HCT116 (cell line): ENCODE results near the gene SOX9. TPM values are rescaled to one million over a fixed set of nuclear protein-coding genes. Genes with fewer than 3 reads are reported as not detected.

Experiments
- ATAC-seq: fragments of 200-7000 bp; cut with Tn5 transposase; 2 replicates; pipeline ENCODE4 v1.9.1; 2020; ENCODE audit warnings: mild to moderate bottlenecking, moderate library complexity
- BruUV-seq: library from RNA; stranded (reverse); fragments of 400-500 nt; replicated peaks from 2 replicates; lab custom pipeline; 2021; lab: Mats Ljungman, UMichigan
- CTCF ChIA-PET: fragments of 300-600 bp; sonication (Branson Sonifier 250); formaldehyde crosslinking; loops from one replicate; lab custom pipeline; 2021; ENCODE audit warnings: antibody characterized with exemption; lab: Charles Lee
- POLR2A ChIA-PET: fragments of 300-600, 350-600 bp; sonication (Branson Sonifier 250); formaldehyde crosslinking; loops from one replicate; lab custom pipeline; 2021; ENCODE audit warnings: antibody characterized with exemption; lab: Charles Lee
- RAD21 ChIA-PET, 2 experiments: fragments of 300-600 bp; sonication (Branson Sonifier 250); formaldehyde crosslinking; loops; one replicate each; lab custom pipeline; 2023; ENCODE audit warnings: low total read pairs in 2 of 2; ENCODE audit not compliant: uncharacterized antibody in 2 of 2, unreplicated experiment in 2 of 2, low non-redundant PET in 1 of 2; lab: Charles Lee
- DNase-seq: peaks from one replicate; pipeline ENCODE4 v3.0.0-alpha.2; 2010; ENCODE audit warnings: low read depth, low spot score
- H2AFZ ChIP-seq: fragments of 200-600 bp; shearing (Covaris generic), sonication (generic); 2 replicates; pipeline ENCODE4 v1.6.1; 2017; ENCODE audit warnings: low read depth, mixed run types, mixed read lengths, antibody characterized with exemption, low read length; ENCODE audit not compliant: poor library complexity, severe bottlenecking
- H3K27ac ChIP-seq: 2 replicates; pipeline ENCODE4 v1.5.1; 2012; ENCODE audit warnings: low read depth, low read length
- H3K27me3 ChIP-seq: fragments of 200-600 bp; sonication (generic); 2 replicates; pipeline ENCODE4 v1.6.1; 2016; ENCODE audit warnings: mixed run types, low read length, mixed read lengths; ENCODE audit not compliant: insufficient read depth
- H3K36me3 ChIP-seq, 2 experiments: fragments of 200-500 bp in 1 of 2; fragments of 200-600 bp in 1 of 2; sonication (Bioruptor generic) in 1 of 2; sonication (generic) in 1 of 2; 2 replicates each; pipeline versions ENCODE4 v1.5.1 to v1.6.1; 2014 to 2016; ENCODE audit warnings: low read length in 2 of 2, inconsistent platforms in 1 of 2, mixed read lengths in 1 of 2, mixed run types in 1 of 2; ENCODE audit not compliant: insufficient read depth in 2 of 2, control insufficient read depth in 1 of 2
- H3K4me1 ChIP-seq, 2 experiments: fragments of 200-600 bp in 1 of 2; sonication (generic) in 1 of 2; 2 replicates each; pipeline versions ENCODE4 v1.5.1 to v1.6.1; 2012 to 2017; ENCODE audit warnings: low read length in 2 of 2, inconsistent platforms in 1 of 2, mild to moderate bottlenecking in 1 of 2, mixed read lengths in 1 of 2, mixed run types in 1 of 2, moderate library complexity in 1 of 2; ENCODE audit not compliant: insufficient read depth in 2 of 2, control insufficient read depth in 1 of 2
- H3K4me2 ChIP-seq: fragments of 200-600 bp; sonication (generic); 2 replicates; pipeline ENCODE4 v1.6.1; 2017; ENCODE audit warnings: mixed run types, low read length, mixed read lengths
- H3K4me3 ChIP-seq, 2 experiments: fragments of 200-600 bp in 1 of 2; sonication (generic) in 1 of 2; replicated peaks in 1 of 2; 2 replicates each; pipeline ENCODE4 v1.5.1; 2011 to 2016; ENCODE audit warnings: low read length in 2 of 2, control low read depth in 1 of 2, low read depth in 1 of 2, mild to moderate bottlenecking in 1 of 2, mixed read lengths in 1 of 2, mixed run types in 1 of 2
- H3K79me2 ChIP-seq: fragments of 200-600 bp; sonication (generic); 2 replicates; pipeline ENCODE4 v1.6.1; 2017; ENCODE audit warnings: mild to moderate bottlenecking, mixed run types, low read length, moderate library complexity, mixed read lengths; ENCODE audit not compliant: insufficient read depth
- H3K9ac ChIP-seq: fragments of 200-600 bp; sonication (generic); 2 replicates; pipeline ENCODE4 v1.6.1; 2016; ENCODE audit warnings: low read length, mixed read lengths
- H3K9me2 ChIP-seq: fragments of 200-600 bp; sonication (generic), shearing (Covaris generic); 2 replicates; pipeline ENCODE4 v1.6.1; 2017; ENCODE audit warnings: mixed run types, mild to moderate bottlenecking, moderate library complexity; ENCODE audit not compliant: insufficient read depth
- H3K9me3 ChIP-seq, 2 experiments: fragments of 200-500 bp in 1 of 2; fragments of 200-600 bp in 1 of 2; sonication (Bioruptor generic) in 1 of 2; sonication (generic) in 1 of 2; 2 replicates each; pipeline ENCODE4 v1.6.1; 2014 to 2017; ENCODE audit warnings: low read length in 2 of 2, mixed read lengths in 2 of 2, inconsistent platforms in 1 of 2, low read depth in 1 of 2, mild to moderate bottlenecking in 1 of 2, mixed run types in 1 of 2, moderate library complexity in 1 of 2; ENCODE audit not compliant: control insufficient read depth in 1 of 2, insufficient read depth in 1 of 2
- H4K20me1 ChIP-seq: fragments of 200-600 bp; sonication (generic), shearing (Covaris generic); 2 replicates; pipeline ENCODE4 v1.6.1; 2017; ENCODE audit warnings: mixed run types, mild to moderate bottlenecking, moderate library complexity; ENCODE audit not compliant: insufficient read depth
- CEBPB ChIP-seq: IDR thresholded peaks from 2 replicates; pipeline ENCODE4 v1.6.1; 2012; ENCODE audit warnings: low read depth
- CTCF ChIP-seq, 3 experiments: fragments of 200-600 bp in 1 of 3; sonication (generic) in 1 of 3; IDR thresholded peaks in 2 of 3; conservative IDR thresholded peaks in 1 of 3; 2 replicates each; pipeline ENCODE4 v1.5.1; 2012 to 2017; ENCODE audit warnings: low read depth in 2 of 3, low read length in 2 of 3, antibody characterized with exemption in 1 of 3, borderline replicate concordance in 1 of 3, control low read depth in 1 of 3, mild to moderate bottlenecking in 1 of 3, mixed read lengths in 1 of 3, mixed run types in 1 of 3, moderate library complexity in 1 of 3; ENCODE audit not compliant: insufficient read depth in 1 of 3
- EGR1 ChIP-seq: IDR thresholded peaks from 2 replicates; pipeline ENCODE4 v1.6.1; 2012; ENCODE audit warnings: low read depth
- EZH2 ChIP-seq: fragments of 200-600 bp; sonication (generic); IDR thresholded peaks from 2 replicates; pipeline ENCODE4 v1.6.1; 2017; ENCODE audit warnings: antibody characterized with exemption, mixed run types
- TCF7L2 ChIP-seq: IDR thresholded peaks from 2 replicates; pipeline ENCODE4 v1.7.0; 2011; ENCODE audit warnings: borderline replicate concordance, inconsistent platforms; ENCODE audit not compliant: insufficient read depth, insufficient read length; ENCODE audit errors: extremely low read depth
- ZFX ChIP-seq: fragments of 450-650 bp; IDR thresholded peaks from 2 replicates; pipeline ENCODE4 v1.6.1; 2017
- intact Hi-C: fragments of 100-400 bp; cut with micrococcal nuclease; formaldehyde crosslinking; loops from 2 replicates; pipeline ENCODE4 v1.10.0; 2022
- total RNA-seq: library from RNA; stranded (reverse); gene quantifications from one replicate; pipeline ENCODE4 v1.2.1, GENCODE V29; 2021; ENCODE audit not compliant: unreplicated experiment

Gene SOX9
- total RNA-seq, 1 experiment from 2014 or later, result 69.2 TPM

GRCh38 chr17:72152387-72152929 lies 31.6 kb downstream of the SOX9 start:
- Histone ChIP-seq H3K27me3 (peaks cover 6% of the 10 kb centered on the region; the same call in 1 of the 2 replicates), H3K79me2 (no peaks in the 10 kb centered on the region), H3K9me2 (no peaks in the 10 kb centered on the region), H2AFZ (peak overlapping the region; percentile 85), H3K4me3 (no peak overlapping the region), H3K4me1 (peaks cover 21 to 29% of the 10 kb centered on the region in 2 experiments), H3K27ac (no peak overlapping the region), H3K4me2 (peak overlapping the region; percentile 76), H3K9ac (peak overlapping the region; percentile 25; the same call in 1 of the 2 replicates), H3K9me3 (no peaks in the 10 kb centered on the region), H4K20me1 (no peaks in the 10 kb centered on the region)
- BruUV-seq, result no TSS peak
- POLR2A ChIA-PET, result interaction anchor here (1.1 kb wide), 1 partner anchor 11 kb away, joined by 3 read pairs; no protein-coding TSS in a partner anchor
- no peak for ATAC-seq
- DNase-seq, result no peak
- intact Hi-C loops, result no loop called here
- CTCF ChIA-PET, result interaction anchor here (1.4 kb wide), 1 partner anchor 22 kb away, joined by 3 read pairs; no protein-coding TSS in a partner anchor
- no peak for TF ChIP-seq TCF7L2
- TF ChIP-seq ZFX, result no peak
- TF ChIP-seq EGR1, result no peak
- no peak for TF ChIP-seq EZH2
- TF ChIP-seq, all 23 proteins: peak for 0
- H3K36me3 ChIP-seq, result no peaks in the 10 kb centered on the region
- RAD21 ChIA-PET, result no interaction called here

GRCh38 chr17:72158895-72159885 lies 38.4 kb downstream of the SOX9 start:
- no peak for DNase-seq
- Histone ChIP-seq H3K9ac (no peak overlapping the region), H2AFZ (peak overlapping the region; percentile 11), H3K9me3 (no peaks in the 10 kb centered on the region), H3K9me2 (no peaks in the 10 kb centered on the region)
- no TSS peak for BruUV-seq
- POLR2A ChIA-PET, result no interaction called here
- intact Hi-C loops, result no loop called here
- no peak for TF ChIP-seq CEBPB
- TF ChIP-seq TCF7L2, result peak; percentile 25
- no peak for TF ChIP-seq CTCF (IDR thresholded peaks at IDR 0.05 in 2 of 3, conservative IDR thresholded peaks at IDR 0.05 in 1 of 3; ENCODE audit: borderline replicate concordance in 1 of 3, insufficient read depth in 1 of 3, low read depth in 2 of 3, low read length in 2 of 3)
- TF ChIP-seq, all 23 proteins: peak for 1
- H3K4me3 ChIP-seq, result no peak overlapping the region
- no peaks in the 10 kb centered on the region for H3K79me2 ChIP-seq
- RAD21 ChIA-PET, result no interaction called here
- no peaks in the 10 kb centered on the region for H4K20me1 ChIP-seq
- H3K27me3 ChIP-seq, result no peaks in the 10 kb centered on the region
- H3K36me3 ChIP-seq, result no peaks in the 10 kb centered on the region
- H3K27ac ChIP-seq, result no peak overlapping the region
- ATAC-seq, result peak; percentile 46
- H3K4me1 ChIP-seq, result peaks cover 11 to 16% of the 10 kb centered on the region in 2 experiments; a peak in 3 of 4 replicates
- CTCF ChIA-PET, result no interaction called here
- peak overlapping the region; percentile 2; the same call in 1 of the 2 replicates for H3K4me2 ChIP-seq
